IMR-90 (cell line): ENCODE data around the gene ITPRIP. TPM values are rescaled to one million over a fixed set of nuclear protein-coding genes. Genes with fewer than 3 reads are reported as not detected.

Source experiments
- ATAC-seq: fragments of 200-7000 bp; cut with Tn5 transposase; 2 replicates; pipeline ENCODE4 v1.9.1; 2020; ENCODE audit warnings: low read depth, mild to moderate bottlenecking, moderate library complexity
- BruUV-seq: library from RNA; stranded (reverse); fragments of 400-500 nt; replicated peaks from 2 replicates; lab custom pipeline; 2021; lab: Mats Ljungman, UMichigan
- CTCF ChIA-PET: fragments of 300-600 bp; formaldehyde crosslinking; extraction: SDS; loops from one replicate; lab custom pipeline; 2021; ENCODE audit warnings: antibody characterized with exemption; lab: Yijun Ruan, JAX
- POLR2A ChIA-PET: fragments of 300-600 bp; sonication (Branson Sonifier 250); formaldehyde crosslinking; loops from one replicate; lab custom pipeline; 2022; ENCODE audit warnings: antibody characterized with exemption; ENCODE audit not compliant: unreplicated experiment; lab: Charles Lee
- DNase-seq: peaks from one replicate; pipeline ENCODE4 v3.0.0; 2013
- H2AFZ ChIP-seq: replicated peaks from 2 replicates; pipeline ENCODE3; 2013; ENCODE audit warnings: low read length, mild to moderate bottlenecking; ENCODE audit not compliant: poor library complexity
- H2AK5ac ChIP-seq: 2 replicates; pipeline ENCODE4 v1.6.1; 2013; ENCODE audit warnings: low read depth, low read length, inconsistent platforms
- H2AK9ac ChIP-seq: replicated peaks from 2 replicates; pipeline ENCODE3; 2013; ENCODE audit warnings: mild to moderate bottlenecking, low read depth, low read length, moderate library complexity; ENCODE audit not compliant: poor library complexity
- H2BK120ac ChIP-seq: 2 replicates; pipeline ENCODE4 v1.6.1; 2013; ENCODE audit warnings: low read depth, low read length, inconsistent platforms
- H2BK15ac ChIP-seq: 3 replicates; pipeline ENCODE4 v1.6.1; 2013; ENCODE audit warnings: low read depth, low read length, inconsistent platforms
- H2BK20ac ChIP-seq: 2 replicates; pipeline ENCODE4 v1.6.1; 2013; ENCODE audit warnings: low read depth, mild to moderate bottlenecking, inconsistent platforms, low read length, moderate library complexity
- H2BK5ac ChIP-seq: 2 replicates; pipeline ENCODE4 v1.6.1; 2013; ENCODE audit warnings: mild to moderate bottlenecking, low read depth, low read length, inconsistent platforms; ENCODE audit not compliant: poor library complexity, severe bottlenecking
- H3K14ac ChIP-seq: replicated peaks from 2 replicates; pipeline ENCODE4 v1.6.1; 2013; ENCODE audit warnings: low read depth, low read length, inconsistent platforms
- H3K18ac ChIP-seq: 2 replicates; pipeline ENCODE4 v1.6.1; 2013; ENCODE audit warnings: low read depth, low read length, control low read depth
- H3K23ac ChIP-seq: 2 replicates; pipeline ENCODE4 v1.6.1; 2013; ENCODE audit warnings: low read depth, low read length, inconsistent platforms
- H3K27ac ChIP-seq: 2 replicates; pipeline ENCODE4 v1.5.1; 2013; ENCODE audit warnings: mild to moderate bottlenecking, control low read depth, low read length; ENCODE audit not compliant: insufficient read depth
- H3K27me3 ChIP-seq: 2 replicates; pipeline ENCODE4 v1.6.1; 2013; ENCODE audit warnings: low read length; ENCODE audit not compliant: control insufficient read depth, insufficient read depth
- H3K36me3 ChIP-seq: 2 replicates; pipeline ENCODE4 v1.6.1; 2013; ENCODE audit warnings: low read length, mixed read lengths; ENCODE audit not compliant: control insufficient read depth, insufficient read depth
- H3K4ac ChIP-seq: 2 replicates; pipeline ENCODE4 v1.6.1; 2013; ENCODE audit warnings: low read depth, low read length, inconsistent platforms
- H3K4me1 ChIP-seq: 2 replicates; pipeline ENCODE4 v1.6.1; 2013; ENCODE audit warnings: low read length, mixed read lengths; ENCODE audit not compliant: control insufficient read depth, insufficient read depth
- H3K4me2 ChIP-seq: 2 replicates; pipeline ENCODE4 v1.6.1; 2013; ENCODE audit warnings: low read depth, mild to moderate bottlenecking, control low read depth, low read length, moderate library complexity
- H3K4me3 ChIP-seq: 2 replicates; pipeline ENCODE4 v1.5.1; 2013; ENCODE audit warnings: low read depth, mild to moderate bottlenecking, control low read depth, low read length, moderate library complexity; ENCODE audit not compliant: insufficient read depth
- H3K56ac ChIP-seq: 2 replicates; pipeline ENCODE4 v1.6.1; 2013; ENCODE audit warnings: low read length, inconsistent platforms; ENCODE audit not compliant: insufficient read depth; ENCODE audit errors: extremely low read depth
- H3K79me1 ChIP-seq, 2 experiments: 2 replicates each; pipeline ENCODE4 v1.6.1; 2013; ENCODE audit warnings: low read length in 2 of 2, inconsistent platforms in 1 of 2, low read depth in 1 of 2
- H3K9ac ChIP-seq: 2 replicates; pipeline ENCODE4 v1.6.1; 2013; ENCODE audit warnings: low read depth, low read length, control low read depth
- H3K9me1 ChIP-seq: 2 replicates; pipeline ENCODE4 v1.6.1; 2013; ENCODE audit warnings: low read length, inconsistent platforms; ENCODE audit not compliant: insufficient read depth
- H3K9me3 ChIP-seq: 2 replicates; pipeline ENCODE4 v1.6.1; 2013; ENCODE audit warnings: low read length; ENCODE audit not compliant: control insufficient read depth, insufficient read depth
- H4K20me1 ChIP-seq: 2 replicates; pipeline ENCODE4 v1.6.1; 2013; ENCODE audit warnings: low read length, inconsistent platforms; ENCODE audit not compliant: insufficient read depth
- H4K5ac ChIP-seq: 2 replicates; pipeline ENCODE4 v1.6.1; 2013; ENCODE audit warnings: mild to moderate bottlenecking, low read depth, low read length, control low read depth
- H4K8ac ChIP-seq, 2 experiments: 2 replicates each; pipeline ENCODE4 v1.6.1; 2013; ENCODE audit warnings: low read depth in 2 of 2, low read length in 2 of 2, control low read depth in 1 of 2, inconsistent platforms in 1 of 2
- H4K91ac ChIP-seq: 2 replicates; pipeline ENCODE4 v1.6.1; 2013; ENCODE audit warnings: low read depth, low read length, inconsistent platforms; ENCODE audit not compliant: insufficient read depth
- BHLHE40 ChIP-seq: fragments of 150-350 bp; IDR thresholded peaks from 2 replicates; pipeline ENCODE4 v1.6.1; 2016; ENCODE audit warnings: mild to moderate bottlenecking, low read depth, low read length
- CHD1 ChIP-seq: IDR thresholded peaks from 2 replicates; pipeline ENCODE4 v1.6.1; 2012; ENCODE audit warnings: low read depth, low read length, improper control_type of control experiment
- MAFK ChIP-seq: IDR thresholded peaks from 2 replicates; pipeline ENCODE4 v1.6.1; 2012; ENCODE audit warnings: low read depth, low read length, improper control_type of control experiment
- MAZ ChIP-seq: IDR thresholded peaks from 2 replicates; pipeline ENCODE4 v1.6.1; 2012; ENCODE audit warnings: low read depth, mild to moderate bottlenecking, low read length, improper control_type of control experiment, moderate library complexity, borderline replicate concordance
- MXI1 ChIP-seq: IDR thresholded peaks from 2 replicates; pipeline ENCODE4 v1.6.1; 2012; ENCODE audit warnings: low read depth, mild to moderate bottlenecking, low read length, moderate library complexity, borderline replicate concordance
- RAD21 ChIP-seq: IDR thresholded peaks from 2 replicates; pipeline ENCODE4 v1.6.1; 2012; ENCODE audit warnings: low read length, improper control_type of control experiment
- RCOR1 ChIP-seq: IDR thresholded peaks from 2 replicates; pipeline ENCODE4 v1.6.1; 2012; ENCODE audit warnings: mild to moderate bottlenecking, low read length, improper control_type of control experiment; ENCODE audit not compliant: insufficient replicate concordance
- RFX5 ChIP-seq: IDR thresholded peaks from 2 replicates; pipeline ENCODE4 v1.8.0; 2012; ENCODE audit warnings: low read depth, mild to moderate bottlenecking, low read length, moderate library complexity
- SMC3 ChIP-seq: fragments of 150-350 bp; IDR thresholded peaks from 2 replicates; pipeline ENCODE4 v1.6.1; 2016; ENCODE audit warnings: low read depth, mild to moderate bottlenecking, antibody characterized with exemption, low read length, moderate library complexity
- WGBS, 2 experiments: methylation state at CpG; one replicate each; pipeline versions ENCODE4 v1.1.5 to v1.1.7; 2013; ENCODE audit warnings: missing lambda C conversion rate in 2 of 2; ENCODE audit not compliant: insufficient read length in 1 of 2; ENCODE audit errors: extremely low coverage in 2 of 2; 5-methylcytosine and 5-hydroxymethylcytosine counted together
- dilution Hi-C: fragments of 300-500 bp; cut with HindIII; formaldehyde crosslinking; loops from one replicate; pipeline ENCODE4 v1.14.3; 2018; ENCODE audit warnings: low sequenced_read_pairs; ENCODE audit not compliant: unreplicated experiment
- in situ Hi-C: fragments of 300-500 bp; cut with MboI; formaldehyde crosslinking; loops from 3 replicates; pipeline ENCODE4 v1.14.3; 2019; ENCODE audit warnings: low sequenced_read_pairs, inconsistent platforms, mixed read lengths
- intact Hi-C: fragments of 100-400 bp; cut with micrococcal nuclease; formaldehyde crosslinking; loops from 2 replicates; pipeline ENCODE4 v1.10.0; 2022
- polyA plus RNA-seq, 3 experiments: library from polyadenylated mRNA; depleted of rRNA; stranded (reverse); fragments of >200 nt; gene quantifications; 2 replicates each; pipeline ENCODE4 v1.2.3, GENCODE V29; 2012; ENCODE audit warnings: low replicate concordance in 1 of 3
- total RNA-seq: library from RNA; depleted of rRNA; stranded (reverse); fragments of >200 nt; gene quantifications from 2 replicates; pipeline ENCODE4 v1.2.3, GENCODE V29; 2012
- TF ChIP-seq, protein P1 (sequence below): conservative IDR thresholded peaks from 2 replicates; pipeline ENCODE4 v1.5.1; 2012; ENCODE audit warnings: mild to moderate bottlenecking, low read depth, low read length, improper control_type of control experiment
- TF ChIP-seq, protein P2 (sequence below): fragments of 150-350 bp; IDR thresholded peaks from 2 replicates; pipeline ENCODE4 v1.6.1; 2017; ENCODE audit warnings: mild to moderate bottlenecking, antibody characterized with exemption, low read length, low read depth

The ITPRIP gene
- total and polyA plus RNA-seq, 2 of the 4 experiments (the other 2 are of a cell fraction), result 7.5 to 31.9 TPM

DNA sequence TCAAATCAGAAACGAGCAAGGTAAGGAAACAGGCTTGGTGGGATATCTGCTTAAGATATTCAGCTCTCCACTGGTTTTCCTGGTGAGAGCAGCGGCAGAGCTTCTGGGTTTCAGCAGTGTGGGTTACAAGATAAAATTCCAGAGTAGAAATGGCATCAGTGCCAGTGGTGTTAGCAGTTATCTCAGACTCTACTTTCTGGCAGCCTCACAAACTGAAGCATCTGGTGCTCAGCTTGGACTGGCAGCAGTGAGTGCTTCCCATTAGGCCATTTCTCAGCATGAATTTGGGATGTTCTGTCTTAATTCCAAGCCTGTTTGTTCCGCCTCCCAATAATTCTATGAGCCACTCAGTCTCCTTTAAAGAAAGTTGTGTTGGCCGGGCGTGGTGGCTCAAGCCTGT is 76.2 kb downstream of the ITPRIP start:
- Histone ChIP-seq H3K36me3 (peaks cover 45% of the 10 kb centered on the region), H3K79me1 (peaks cover 21 to 62% of the 10 kb centered on the region in 2 experiments), H3K23ac (peak overlapping the region; percentile 23; the same call in 1 of the 2 replicates), H3K4me3 (no peak overlapping the region), H2BK5ac (no peak overlapping the region), H3K9ac (no peak overlapping the region), H2AFZ (no peak overlapping the region), H4K5ac (no peak overlapping the region), H3K56ac (no peak overlapping the region), H3K4me2 (no peak overlapping the region), H2BK20ac (no peak overlapping the region), H3K4ac (no peak overlapping the region; the same call in 1 of the 2 replicates), H3K27ac (no peak overlapping the region), H4K8ac (no peak overlapping the region), H2BK120ac (no peak overlapping the region), H3K9me1 (peaks cover 14% of the 10 kb centered on the region; the same call in 1 of the 2 replicates), H4K91ac (no peak overlapping the region), H4K20me1 (peaks cover 48% of the 10 kb centered on the region; the same call in 1 of the 2 replicates), H3K14ac (no peak overlapping the region), H2BK15ac (no peak overlapping the region), H3K9me3 (no peaks in the 10 kb centered on the region), H2AK5ac (0 out of 2 replicates have a peak overlapping the region, but pooled peaks have one; percentile 13), H3K18ac (no peak overlapping the region), H3K27me3 (no peaks in the 10 kb centered on the region), H2AK9ac (no peak overlapping the region), H3K4me1 (peaks cover 9% of the 10 kb centered on the region)
- WGBS, 2 experiments, result 100% methylated on average over 2 of the region's 5 CpGs; no CpG with 5 or more reads in 1 of the 2 experiments
- CTCF ChIA-PET, result no interaction called here
- in situ Hi-C loops (no loop called here), intact Hi-C loops (no loop called here), dilution Hi-C loops (no loop called here)
- TF ChIP-seq SMC3 (no peak), CHD1 (no peak), BHLHE40 (no peak), RFX5 (no peak), RAD21 (no peak), MXI1 (no peak), MAFK (no peak), RCOR1 (no peak), MAZ (no peak)
- TF ChIP-seq, protein P1, sequence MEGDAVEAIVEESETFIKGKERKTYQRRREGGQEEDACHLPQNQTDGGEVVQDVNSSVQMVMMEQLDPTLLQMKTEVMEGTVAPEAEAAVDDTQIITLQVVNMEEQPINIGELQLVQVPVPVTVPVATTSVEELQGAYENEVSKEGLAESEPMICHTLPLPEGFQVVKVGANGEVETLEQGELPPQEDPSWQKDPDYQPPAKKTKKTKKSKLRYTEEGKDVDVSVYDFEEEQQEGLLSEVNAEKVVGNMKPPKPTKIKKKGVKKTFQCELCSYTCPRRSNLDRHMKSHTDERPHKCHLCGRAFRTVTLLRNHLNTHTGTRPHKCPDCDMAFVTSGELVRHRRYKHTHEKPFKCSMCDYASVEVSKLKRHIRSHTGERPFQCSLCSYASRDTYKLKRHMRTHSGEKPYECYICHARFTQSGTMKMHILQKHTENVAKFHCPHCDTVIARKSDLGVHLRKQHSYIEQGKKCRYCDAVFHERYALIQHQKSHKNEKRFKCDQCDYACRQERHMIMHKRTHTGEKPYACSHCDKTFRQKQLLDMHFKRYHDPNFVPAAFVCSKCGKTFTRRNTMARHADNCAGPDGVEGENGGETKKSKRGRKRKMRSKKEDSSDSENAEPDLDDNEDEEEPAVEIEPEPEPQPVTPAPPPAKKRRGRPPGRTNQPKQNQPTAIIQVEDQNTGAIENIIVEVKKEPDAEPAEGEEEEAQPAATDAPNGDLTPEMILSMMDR, result no peak
- TF ChIP-seq, protein P2, sequence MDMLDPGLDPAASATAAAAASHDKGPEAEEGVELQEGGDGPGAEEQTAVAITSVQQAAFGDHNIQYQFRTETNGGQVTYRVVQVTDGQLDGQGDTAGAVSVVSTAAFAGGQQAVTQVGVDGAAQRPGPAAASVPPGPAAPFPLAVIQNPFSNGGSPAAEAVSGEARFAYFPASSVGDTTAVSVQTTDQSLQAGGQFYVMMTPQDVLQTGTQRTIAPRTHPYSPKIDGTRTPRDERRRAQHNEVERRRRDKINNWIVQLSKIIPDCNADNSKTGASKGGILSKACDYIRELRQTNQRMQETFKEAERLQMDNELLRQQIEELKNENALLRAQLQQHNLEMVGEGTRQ, result no peak
- ATAC-seq, result no peak
- no TSS peak for BruUV-seq
- no peak for DNase-seq
- POLR2A ChIA-PET, result no interaction called here
